Endothelial cell of umbilical vein (primary cell): ENCODE measurements around the gene COG2.

ENCODE experiments used
- CTCF ChIP-seq, 2 donors: IDR thresholded peaks; 1 replicate in 1 of 2; 2 replicates in 1 of 2; pipeline ENCODE4 v1.5.1; 2011; ENCODE audit warnings: low read length in 2 of 2, mild to moderate bottlenecking in 2 of 2, moderate library complexity in 2 of 2, control low read depth in 1 of 2, inconsistent platforms in 1 of 2, low read depth in 1 of 2; ENCODE audit not compliant: insufficient read depth in 1 of 2; ENCODE audit errors: extremely low read depth in 1 of 2
- EZH2 ChIP-seq: IDR thresholded peaks from 2 replicates; pipeline ENCODE4 v1.6.1; 2012; ENCODE audit warnings: borderline replicate concordance, low read depth, mild to moderate bottlenecking, moderate library complexity, low read length, inconsistent platforms; ENCODE audit not compliant: severe bottlenecking
- FOS ChIP-seq: IDR thresholded peaks from 2 replicates; pipeline ENCODE4 v1.6.1; 2011; ENCODE audit warnings: mild to moderate bottlenecking, low read length, moderate library complexity, borderline replicate concordance; ENCODE audit not compliant: insufficient read depth
- GATA2 ChIP-seq: IDR thresholded peaks from 2 replicates; pipeline ENCODE4 v1.7.0; 2011; ENCODE audit warnings: low read depth, mild to moderate bottlenecking, moderate library complexity, mixed read lengths, low read length; ENCODE audit not compliant: insufficient read length, insufficient read depth
- JUN ChIP-seq: IDR thresholded peaks from 2 replicates; pipeline ENCODE4 v1.6.1; 2011; ENCODE audit warnings: borderline replicate concordance, low read depth; ENCODE audit not compliant: insufficient read length, insufficient read depth
- MAX ChIP-seq: IDR thresholded peaks from 2 replicates; pipeline ENCODE4 v1.6.1; 2011; ENCODE audit not compliant: insufficient read depth, insufficient read length
- POLR2A ChIP-seq: IDR thresholded peaks from 2 replicates; pipeline ENCODE4 v1.6.1; 2012; ENCODE audit warnings: low read depth, mild to moderate bottlenecking, control low read depth, low read length
- POLR2AphosphoS5 ChIP-seq: IDR thresholded peaks from 2 replicates; pipeline ENCODE4 v1.6.1; 2012; ENCODE audit warnings: low read depth, mild to moderate bottlenecking, control low read depth, low read length, moderate library complexity; ENCODE audit not compliant: insufficient read depth

DNA sequence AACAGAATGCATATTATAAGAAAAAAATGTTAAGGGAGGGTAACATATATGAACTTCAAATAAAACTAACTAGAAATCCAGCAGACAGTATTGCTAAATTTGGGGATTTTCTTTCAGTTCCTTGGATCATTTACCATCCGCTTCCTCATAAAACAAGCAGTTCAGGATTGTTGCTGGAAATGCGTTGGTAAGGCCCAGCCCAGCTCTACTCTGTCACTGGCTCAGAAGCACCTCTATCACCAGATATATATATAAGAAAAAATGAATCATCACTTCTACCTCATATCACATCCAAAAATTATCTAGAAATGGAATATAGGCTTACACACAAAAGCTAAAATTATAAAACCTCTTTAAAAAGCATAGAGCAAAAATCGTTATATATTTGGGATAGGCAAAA, 28.2 kb upstream of the COG2 start:
- TF ChIP-seq CTCF (IDR thresholded peaks at IDR 0.05; ENCODE audit: extremely low read depth in 1 of 2, insufficient read depth in 1 of 2, low read depth in 1 of 2, low read length in 2 of 2): no peak
- no peak for TF ChIP-seq POLR2A
- TF ChIP-seq EZH2: no peak
- TF ChIP-seq POLR2AphosphoS5: no peak
- no peak for TF ChIP-seq JUN
- no peak for TF ChIP-seq MAX
- TF ChIP-seq FOS: no peak
- no peak for TF ChIP-seq GATA2
